ENCODE results near the gene ISM1.

ISM1 gene

GRCh38 chr20:13220904-13221297 lies at the start of gene ISM1:
Gene ISM1 (plus strand): TSS chr20:13221274. CDS start chr20:13221777, 503 bp downstream.
- peak in 2 of 3 experiments; percentile 20 to 37 for DNase-seq (ENCODE audit: low read depth in 3 of 3)

GRCh38 chr20:13173201-13173600 lies 47.9 kb upstream of the ISM1 start:
- DNase-seq (ENCODE audit: low read depth in 3 of 3), result no peak

GRCh38 chr20:13174402-13174801 lies 46.7 kb upstream of the ISM1 start:
- DNase-seq (ENCODE audit: low read depth in 3 of 3), result no peak

- no peak for DNase-seq (ENCODE audit: low read depth in 3 of 3)
Measured at GRCh38 chr20:13180986-13181889, 39.8 kb upstream of the ISM1 start.

- DNase-seq (ENCODE audit: low read depth in 3 of 3), result no peak
Measured at GRCh38 chr20:13183005-13183404, 38.1 kb upstream of the ISM1 start.

GRCh38 chr20:13186043-13186774 lies 34.9 kb upstream of the ISM1 start:
- DNase-seq (ENCODE audit: low read depth in 3 of 3), result no peak

- DNase-seq (ENCODE audit: low read depth in 3 of 3), result no peak
Measured at GRCh38 chr20:13187899-13188298, 33.2 kb upstream of the ISM1 start.

- DNase-seq (ENCODE audit: low read depth in 3 of 3), result no peak
Measured at GRCh38 chr20:13199279-13199678, 21.8 kb upstream of the ISM1 start.

GRCh38 chr20:13200767-13201500 lies 20.1 kb upstream of the ISM1 start:
- DNase-seq (ENCODE audit: low read depth in 3 of 3), result no peak

GRCh38 chr20:13202565-13202964 lies 18.5 kb upstream of the ISM1 start:
- no peak for DNase-seq (ENCODE audit: low read depth in 3 of 3)

- DNase-seq (ENCODE audit: low read depth in 3 of 3), result no peak
Measured at GRCh38 chr20:13205425-13205824, 15.6 kb upstream of the ISM1 start.

- no peak for DNase-seq (ENCODE audit: low read depth in 3 of 3)
Measured at GRCh38 chr20:13205848-13206434, 15.1 kb upstream of the ISM1 start.

- no peak for DNase-seq (ENCODE audit: low read depth in 3 of 3)
Measured at GRCh38 chr20:13207016-13207415, 14.1 kb upstream of the ISM1 start.

- DNase-seq (ENCODE audit: low read depth in 3 of 3), result no peak
Measured at GRCh38 chr20:13211956-13212618, 9.0 kb upstream of the ISM1 start.

GRCh38 chr20:13212750-13213149 lies 8.3 kb upstream of the ISM1 start:
- no peak for DNase-seq (ENCODE audit: low read depth in 3 of 3)

GRCh38 chr20:13213335-13213734 lies 7.7 kb upstream of the ISM1 start:
- no peak for DNase-seq (ENCODE audit: low read depth in 3 of 3)

- no peak for DNase-seq (ENCODE audit: low read depth in 3 of 3)
Measured at GRCh38 chr20:13216533-13216932, 4.5 kb upstream of the ISM1 start.

- DNase-seq (ENCODE audit: low read depth in 3 of 3), result no peak
Measured at GRCh38 chr20:13219327-13220193, 1.5 kb upstream of the ISM1 start.

GRCh38 chr20:13220194-13220903 lies 725 bp upstream of the ISM1 start:
- peak in 2 of 3 experiments; percentile 12 to 36 for DNase-seq (ENCODE audit: low read depth in 3 of 3)

- DNase-seq (ENCODE audit: low read depth in 3 of 3), result peak in 1 of 3 experiments; percentile 6
Measured at GRCh38 chr20:13221313-13221672, 219 bp downstream of the ISM1 start.

All from stimulated activated CD4-positive, alpha-beta T cell treated with anti-CD3 and anti-CD28 coated beads, TNF-alpha, amount 100 ng/mL, for 24 hours (primary cell).